ENCODE data around the gene ARHGAP28.

The ARHGAP28 gene

GRCh38 chr18:6683112-6683876 lies 46.2 kb upstream of the ARHGAP28 start:
- TF ChIP-seq CTCF (IDR thresholded peaks at IDR 0.05; ENCODE audit: insufficient read depth, low read length) (no peak), REST (IDR thresholded peaks at IDR 0.05; ENCODE audit: insufficient replicate concordance, low read depth) (no peak), GABPA (IDR thresholded peaks at IDR 0.05; ENCODE audit: low read depth) (no peak), SPI1 (IDR thresholded peaks at IDR 0.05; ENCODE audit: borderline replicate concordance, low read depth) (no peak), POLR2AphosphoS5 (IDR thresholded peaks at IDR 0.05; ENCODE audit: low read depth) (no peak)
- Histone ChIP-seq H3K27ac (replicated peaks) (no peak overlapping the region), H3K4me3 (replicated peaks; ENCODE audit: insufficient read depth, low read length) (no peak overlapping the region), H3K27me3 (ENCODE audit: insufficient read depth, poor library complexity, severe bottlenecking) (peaks cover 2% of the 10 kb centered on the region)
- DNase-seq (ENCODE audit: low read depth in 1 of 2, low spot score in 1 of 2): no peak

- TF ChIP-seq SPI1 (IDR thresholded peaks at IDR 0.05; ENCODE audit: borderline replicate concordance, low read depth): no peak
- no peak for TF ChIP-seq GABPA (IDR thresholded peaks at IDR 0.05; ENCODE audit: low read depth)
- no peak for TF ChIP-seq POLR2AphosphoS5 (IDR thresholded peaks at IDR 0.05; ENCODE audit: low read depth)
- no peak for TF ChIP-seq CTCF (IDR thresholded peaks at IDR 0.05; ENCODE audit: insufficient read depth, low read length)
- no peak for TF ChIP-seq REST (IDR thresholded peaks at IDR 0.05; ENCODE audit: insufficient replicate concordance, low read depth)
- Histone ChIP-seq H3K4me3 (replicated peaks; ENCODE audit: insufficient read depth, low read length) (no peak overlapping the region), H3K27me3 (ENCODE audit: insufficient read depth, poor library complexity, severe bottlenecking) (peaks cover 3% of the 10 kb centered on the region), H3K27ac (replicated peaks) (no peak overlapping the region)
- no peak for DNase-seq (ENCODE audit: low read depth in 1 of 2, low spot score in 1 of 2)
These were observed 41.8 kb upstream of the ARHGAP28 start for GRCh38 chr18:6687676-6688075.

GRCh38 chr18:6708890-6709289 lies 20.6 kb upstream of the ARHGAP28 start:
- TF ChIP-seq SPI1 (IDR thresholded peaks at IDR 0.05; ENCODE audit: borderline replicate concordance, low read depth) (no peak), CTCF (IDR thresholded peaks at IDR 0.05; ENCODE audit: insufficient read depth, low read length) (no peak), REST (IDR thresholded peaks at IDR 0.05; ENCODE audit: insufficient replicate concordance, low read depth) (no peak), POLR2AphosphoS5 (IDR thresholded peaks at IDR 0.05; ENCODE audit: low read depth) (no peak), GABPA (IDR thresholded peaks at IDR 0.05; ENCODE audit: low read depth) (no peak)
- Histone ChIP-seq H3K4me3 (replicated peaks; ENCODE audit: insufficient read depth, low read length) (no peak overlapping the region), H3K27ac (replicated peaks) (no peak overlapping the region), H3K27me3 (ENCODE audit: insufficient read depth, poor library complexity, severe bottlenecking) (no peaks in the 10 kb centered on the region)
- no peak for DNase-seq (ENCODE audit: low read depth in 1 of 2, low spot score in 1 of 2)
